Measurements from ENCODE around the gene TET2.

- TF ChIP-seq POLR2A (IDR thresholded peaks at IDR 0.05) (no peak), CTCF (IDR thresholded peaks at IDR 0.05) (no peak)
These were observed 7.0 kb upstream of the TET2 start for GRCh38 chr4:105139646-105140045.

All from right lobe of liver (tissue), 4 donors.